SHP77 treated with DMSO at 0.1 percent for 48 hours (cell line): Measurements from ENCODE around the gene ARHGEF38.
"Not testable (repeated sequence)": the region's sequence is repeated elsewhere in the genome, so short reads cannot be mapped to it uniquely, and the experiment has no call there.

Experiments
- DNase-seq: peaks from one replicate; lab custom pipeline; 2025; lab: John Stamatoyannopoulos, UW

The ARHGEF38 gene

GRCh38 chr4:105714071-105714521 lies 161.7 kb downstream of the ARHGEF38 start:
- DNase-seq, result no peak

- DNase-seq, result no peak
Observed at GRCh38 chr4:105714932-105715331, 162.5 kb downstream of the ARHGEF38 start.

- peak; percentile 1 for DNase-seq
Observed at GRCh38 chr4:105715692-105716278, 163.4 kb downstream of the ARHGEF38 start.

- DNase-seq, result no peak
Observed at GRCh38 chr4:105719204-105719603, 166.8 kb downstream of the ARHGEF38 start.

GRCh38 chr4:105725623-105726022 lies 173.2 kb downstream of the ARHGEF38 start:
- no peak for DNase-seq

GRCh38 chr4:105729895-105730294 lies 177.5 kb downstream of the ARHGEF38 start:
- DNase-seq, result not testable (repeated sequence)
